CD14-positive monocyte (primary cell): ENCODE measurements around the gene SCYL1. TPM values are rescaled to one million over a fixed set of nuclear protein-coding genes. Genes with fewer than 3 reads are reported as not detected.

Experiments used
- DNase-seq, 3 donors: peaks; one replicate each; pipeline ENCODE4 v3.0.0-alpha.2; 2011 to 2022
- H2AFZ ChIP-seq: 2 replicates; pipeline ENCODE4 v1.6.0; 2012; ENCODE audit warnings: mild to moderate bottlenecking, low read depth, low read length, inconsistent platforms; ENCODE audit not compliant: insufficient read depth, poor library complexity, severe bottlenecking
- H3K27ac ChIP-seq, 2 donors: 1 replicate in 1 of 2; 2 replicates in 1 of 2; pipeline ENCODE4 v1.5.1; 2012 to 2013; ENCODE audit warnings: low read length in 2 of 2, control low read depth in 1 of 2, inconsistent platforms in 1 of 2, low read depth in 1 of 2, mild to moderate bottlenecking in 1 of 2
- H3K27me3 ChIP-seq, 2 donors: one replicate each; pipeline versions ENCODE4 v1.6.0 to v1.6.1; 2011 to 2013; ENCODE audit warnings: low read length in 2 of 2; ENCODE audit not compliant: control insufficient read depth in 2 of 2, insufficient read depth in 2 of 2
- H3K36me3 ChIP-seq, 2 donors: replicated peaks in 1 of 2; 1 replicate in 1 of 2; 2 replicates in 1 of 2; pipeline versions ENCODE4 v1.5.1 to v1.6.1; 2012 to 2013; ENCODE audit warnings: low read length in 2 of 2, control low read depth in 1 of 2, inconsistent platforms in 1 of 2, mild to moderate bottlenecking in 1 of 2; ENCODE audit not compliant: insufficient read depth in 2 of 2, control insufficient read depth in 1 of 2
- H3K4me1 ChIP-seq, 2 donors: 1 replicate in 1 of 2; 2 replicates in 1 of 2; pipeline versions ENCODE4 v1.5.1 to v1.6.1; 2012 to 2013; ENCODE audit warnings: low read length in 2 of 2, control low read depth in 1 of 2, inconsistent platforms in 1 of 2, mild to moderate bottlenecking in 1 of 2, moderate library complexity in 1 of 2; ENCODE audit not compliant: insufficient read depth in 2 of 2, control insufficient read depth in 1 of 2
- H3K4me2 ChIP-seq: replicated peaks from 2 replicates; pipeline ENCODE3; 2012; ENCODE audit warnings: low read length, moderate library complexity, mild to moderate bottlenecking; ENCODE audit not compliant: poor library complexity, severe bottlenecking; ENCODE audit errors: extremely low read depth
- H3K4me3 ChIP-seq, 3 experiments: fragments of 200-600 bp in 1 of 3; sonication (generic) in 1 of 3; replicated peaks in 1 of 3; 1 replicate in 2 of 3; 2 replicates in 1 of 3; pipeline ENCODE4 v1.5.1; 2011 to 2013; ENCODE audit warnings: low read length in 3 of 3, mild to moderate bottlenecking in 3 of 3, control low read depth in 2 of 3, low read depth in 2 of 3, inconsistent platforms in 1 of 3, moderate library complexity in 1 of 3
- H3K79me2 ChIP-seq: 2 replicates; pipeline ENCODE4 v1.6.0; 2012; ENCODE audit warnings: mild to moderate bottlenecking, control low read depth, inconsistent platforms, low read length, moderate library complexity; ENCODE audit not compliant: insufficient read depth
- H3K9ac ChIP-seq: 2 replicates; pipeline ENCODE4 v1.6.0; 2017; ENCODE audit warnings: low read length, mild to moderate bottlenecking; ENCODE audit not compliant: insufficient read depth, poor library complexity, severe bottlenecking
- H3K9me3 ChIP-seq, 2 donors: replicated peaks in 1 of 2; 1 replicate in 1 of 2; 2 replicates in 1 of 2; pipeline versions ENCODE4 v1.5.1 to v1.6.1; 2012 to 2013; ENCODE audit warnings: low read length in 2 of 2, control low read depth in 1 of 2; ENCODE audit not compliant: control insufficient read depth in 1 of 2, insufficient read depth in 1 of 2
- H4K20me1 ChIP-seq: 2 replicates; pipeline ENCODE4 v1.6.0; 2012; ENCODE audit warnings: mild to moderate bottlenecking, low read length, control low read depth, moderate library complexity; ENCODE audit not compliant: insufficient read depth
- H3K27ac Mint-ChIP-seq, 7 donors: one replicate each; pipeline ENCODE4 v1.8.0; 2020; ENCODE audit warnings: mild to moderate bottlenecking in 7 of 7, mixed read lengths in 7 of 7, moderate library complexity in 6 of 7, inconsistent platforms in 2 of 7
- H3K27me3 Mint-ChIP-seq, 3 donors: one replicate each; pipeline ENCODE4 v1.8.0; 2021 to 2022; ENCODE audit warnings: low read depth in 3 of 3, mild to moderate bottlenecking in 3 of 3, mixed read lengths in 3 of 3, moderate library complexity in 3 of 3, inconsistent platforms in 1 of 3
- H3K36me3 Mint-ChIP-seq, 2 donors: one replicate each; pipeline ENCODE4 v1.8.0; 2020; ENCODE audit warnings: mixed read lengths in 2 of 2, inconsistent platforms in 1 of 2, mild to moderate bottlenecking in 1 of 2
- H3K4me1 Mint-ChIP-seq: one replicate; pipeline ENCODE4 v1.8.0; 2020; ENCODE audit warnings: mild to moderate bottlenecking, mixed read lengths
- H3K4me3 Mint-ChIP-seq, 2 donors: one replicate each; pipeline ENCODE4 v1.8.0; 2020; ENCODE audit warnings: mild to moderate bottlenecking in 2 of 2, mixed read lengths in 2 of 2, moderate library complexity in 1 of 2
- H3K9me3 Mint-ChIP-seq, 7 donors: one replicate each; pipeline ENCODE4 v1.8.0; 2020 to 2022; ENCODE audit warnings: mixed read lengths in 7 of 7, mild to moderate bottlenecking in 6 of 7, moderate library complexity in 6 of 7, inconsistent platforms in 2 of 7
- WGBS: methylation state at CpG from one replicate; pipeline ENCODE4 v1.1.5; 2013; ENCODE audit warnings: missing lambda C conversion rate; ENCODE audit not compliant: insufficient coverage; 5-methylcytosine and 5-hydroxymethylcytosine counted together
- intact Hi-C, 2 donors: fragments of 100-400 bp; cut with micrococcal nuclease; formaldehyde crosslinking; loops; one replicate each; pipeline versions ENCODE4 v1.15.0 to v1.15.1; 2023
- polyA plus RNA-seq, 3 donors: library from polyadenylated mRNA; depleted of rRNA in 1 of 3; unstranded in 2 of 3; stranded (reverse) in 1 of 3; fragments of 300-500 nt in 2 of 3; fragments of >200 nt in 1 of 3; fragmentation: Illumina TruSeq in 2 of 3; gene quantifications; 1 replicate in 2 of 3; 2 replicates in 1 of 3; pipeline ENCODE4 v1.2.3, GENCODE V29; 2012 to 2021
- TF ChIP-seq, protein P1 (sequence below): fragments of 200-600 bp; IDR thresholded peaks from one replicate; pipeline ENCODE4 v1.8.0; 2022; ENCODE audit warnings: antibody characterized with exemption, mild to moderate bottlenecking

SCYL1 gene
- polyA plus RNA-seq, 3 donors, result 18.6 to 71.6 (median 29.7) TPM

DNA sequence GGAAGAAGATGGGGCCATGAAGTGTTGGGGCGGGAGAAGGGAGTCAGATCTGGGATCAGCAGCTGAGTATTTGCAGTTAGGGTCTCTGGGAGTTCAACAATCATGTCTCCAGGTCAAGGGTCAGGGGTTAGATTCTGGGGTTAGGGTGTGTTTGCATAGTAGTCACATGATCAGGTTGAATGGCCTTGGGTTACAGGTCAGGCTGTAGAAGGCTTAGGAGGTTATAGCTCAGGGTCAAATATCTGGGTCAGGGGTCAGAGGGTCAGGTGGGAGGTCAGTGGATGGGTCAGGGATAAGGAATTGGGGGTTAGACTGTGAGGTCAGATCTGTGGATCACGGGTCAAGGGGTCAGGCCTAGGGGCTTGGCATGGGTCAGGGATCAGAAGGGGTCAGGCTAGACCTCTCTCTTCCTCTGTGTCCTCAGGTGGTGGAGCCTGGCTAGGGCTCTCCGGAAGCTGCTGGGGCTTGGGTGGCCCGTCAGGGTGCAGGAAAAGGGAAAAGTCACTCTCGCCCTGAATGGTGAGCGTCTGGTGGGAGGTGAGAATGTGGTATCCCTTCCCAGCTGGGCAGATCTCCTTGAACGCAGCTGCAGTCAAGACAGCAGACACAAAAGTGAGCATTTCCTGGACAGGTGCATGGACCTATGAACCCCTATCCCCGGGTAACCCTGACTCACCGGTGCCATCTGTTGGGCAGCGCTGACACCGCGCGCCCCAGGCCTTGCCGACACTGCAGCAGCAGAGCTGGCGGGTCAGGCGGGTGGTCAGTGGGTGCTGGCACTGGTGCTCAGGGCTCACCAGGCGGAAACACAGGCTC, 26.9 kb downstream of the SCYL1 start:
- H3K27ac ChIP-seq, result no peak overlapping the region
- no peaks in the 10 kb centered on the region for H3K9me3 ChIP-seq
- DNase-seq, result peak in 2 of 3 donors; percentile 53 to 57
- Mint-ChIP-seq H3K4me3 (no peak overlapping the region), H3K27ac (no peak overlapping the region), H3K4me1 (peaks cover 55% of the 10 kb centered on the region), H3K36me3 (peaks cover 0 to 5% of the 10 kb centered on the region in 2 donors), H3K9me3 (peaks cover 0 to 2% (median 0%) of the 10 kb centered on the region in 7 donors), H3K27me3 (peaks cover 15 to 23% (median 16%) of the 10 kb centered on the region in 3 donors)
- no peak overlapping the region for H3K4me2 ChIP-seq
- 53% methylated on average over 16 of the region's 17 CpGs for WGBS
- H3K36me3 ChIP-seq, result no peaks in the 10 kb centered on the region
- H3K79me2 ChIP-seq, result no peaks in the 10 kb centered on the region
- H4K20me1 ChIP-seq, result no peaks in the 10 kb centered on the region
- H3K9ac ChIP-seq, result no peak overlapping the region
- intact Hi-C loops, result no loop called here
- peaks cover 24 to 42% of the 10 kb centered on the region in 2 donors for H3K4me1 ChIP-seq
- H2AFZ ChIP-seq, result no peak overlapping the region
- H3K4me3 ChIP-seq, result no peak overlapping the region
- TF ChIP-seq, protein P1, sequence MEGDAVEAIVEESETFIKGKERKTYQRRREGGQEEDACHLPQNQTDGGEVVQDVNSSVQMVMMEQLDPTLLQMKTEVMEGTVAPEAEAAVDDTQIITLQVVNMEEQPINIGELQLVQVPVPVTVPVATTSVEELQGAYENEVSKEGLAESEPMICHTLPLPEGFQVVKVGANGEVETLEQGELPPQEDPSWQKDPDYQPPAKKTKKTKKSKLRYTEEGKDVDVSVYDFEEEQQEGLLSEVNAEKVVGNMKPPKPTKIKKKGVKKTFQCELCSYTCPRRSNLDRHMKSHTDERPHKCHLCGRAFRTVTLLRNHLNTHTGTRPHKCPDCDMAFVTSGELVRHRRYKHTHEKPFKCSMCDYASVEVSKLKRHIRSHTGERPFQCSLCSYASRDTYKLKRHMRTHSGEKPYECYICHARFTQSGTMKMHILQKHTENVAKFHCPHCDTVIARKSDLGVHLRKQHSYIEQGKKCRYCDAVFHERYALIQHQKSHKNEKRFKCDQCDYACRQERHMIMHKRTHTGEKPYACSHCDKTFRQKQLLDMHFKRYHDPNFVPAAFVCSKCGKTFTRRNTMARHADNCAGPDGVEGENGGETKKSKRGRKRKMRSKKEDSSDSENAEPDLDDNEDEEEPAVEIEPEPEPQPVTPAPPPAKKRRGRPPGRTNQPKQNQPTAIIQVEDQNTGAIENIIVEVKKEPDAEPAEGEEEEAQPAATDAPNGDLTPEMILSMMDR, result peak; percentile 71
- H3K27me3 ChIP-seq, result peaks cover 0 to 2% of the 10 kb centered on the region in 2 donors

DNA sequence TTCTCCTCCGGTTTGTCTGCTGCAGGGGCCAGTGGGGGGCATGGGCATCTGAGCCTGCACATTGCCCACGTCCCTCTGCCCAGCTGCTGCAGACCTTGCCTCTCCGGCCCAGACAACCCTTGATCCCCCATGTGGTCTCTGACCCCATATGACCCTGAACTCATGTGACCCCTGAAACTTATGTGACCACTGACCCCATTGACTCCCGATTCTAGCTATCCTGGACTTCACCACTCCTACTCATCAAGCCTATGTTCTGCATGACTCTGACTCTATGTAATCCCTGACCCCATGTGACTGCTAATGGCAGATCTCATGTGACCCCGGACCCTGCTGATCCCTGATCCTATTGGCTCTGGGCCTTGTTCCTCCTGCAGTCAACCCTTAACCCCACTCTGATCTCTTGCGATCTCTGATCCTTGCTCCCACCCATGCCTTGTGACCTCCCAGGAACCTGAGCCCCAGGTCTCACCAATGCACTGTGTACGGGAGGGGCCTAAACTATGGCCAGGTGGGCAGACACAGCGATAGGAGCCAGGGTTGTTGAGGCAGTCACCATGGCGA, 27.6 kb downstream of the SCYL1 start:
- Histone ChIP-seq H3K4me2 (no peak overlapping the region), H3K79me2 (no peaks in the 10 kb centered on the region), H3K36me3 (no peaks in the 10 kb centered on the region), H3K9ac (no peak overlapping the region), H2AFZ (no peak overlapping the region), H3K27me3 (peaks cover 0 to 9% of the 10 kb centered on the region in 2 donors), H3K4me1 (peaks cover 20 to 42% of the 10 kb centered on the region in 2 donors), H3K9me3 (no peaks in the 10 kb centered on the region), H3K4me3 (no peak overlapping the region), H3K27ac (no peak overlapping the region), H4K20me1 (no peaks in the 10 kb centered on the region)
- H3K36me3 Mint-ChIP-seq, result peaks cover 0 to 9% of the 10 kb centered on the region in 2 donors
- H3K27ac Mint-ChIP-seq, result peak overlapping the region in 2 of 7 donors; percentile 7 to 37
- TF ChIP-seq, protein P1, result peak; percentile 39
- H3K4me1 Mint-ChIP-seq, result peaks cover 56% of the 10 kb centered on the region
- intact Hi-C loops, result no loop called here
- no peak for DNase-seq
- H3K9me3 Mint-ChIP-seq, result peaks cover 0 to 2% (median 0%) of the 10 kb centered on the region in 7 donors
- 79% methylated on average over 8 of the region's 9 CpGs for WGBS
- no peak overlapping the region for H3K4me3 Mint-ChIP-seq
- peaks cover 22 to 28% (median 22%) of the 10 kb centered on the region in 3 donors for H3K27me3 Mint-ChIP-seq
